Measurements from ENCODE around the gene SIT1.

SIT1 gene, protein sequence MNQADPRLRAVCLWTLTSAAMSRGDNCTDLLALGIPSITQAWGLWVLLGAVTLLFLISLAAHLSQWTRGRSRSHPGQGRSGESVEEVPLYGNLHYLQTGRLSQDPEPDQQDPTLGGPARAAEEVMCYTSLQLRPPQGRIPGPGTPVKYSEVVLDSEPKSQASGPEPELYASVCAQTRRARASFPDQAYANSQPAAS

DNA sequence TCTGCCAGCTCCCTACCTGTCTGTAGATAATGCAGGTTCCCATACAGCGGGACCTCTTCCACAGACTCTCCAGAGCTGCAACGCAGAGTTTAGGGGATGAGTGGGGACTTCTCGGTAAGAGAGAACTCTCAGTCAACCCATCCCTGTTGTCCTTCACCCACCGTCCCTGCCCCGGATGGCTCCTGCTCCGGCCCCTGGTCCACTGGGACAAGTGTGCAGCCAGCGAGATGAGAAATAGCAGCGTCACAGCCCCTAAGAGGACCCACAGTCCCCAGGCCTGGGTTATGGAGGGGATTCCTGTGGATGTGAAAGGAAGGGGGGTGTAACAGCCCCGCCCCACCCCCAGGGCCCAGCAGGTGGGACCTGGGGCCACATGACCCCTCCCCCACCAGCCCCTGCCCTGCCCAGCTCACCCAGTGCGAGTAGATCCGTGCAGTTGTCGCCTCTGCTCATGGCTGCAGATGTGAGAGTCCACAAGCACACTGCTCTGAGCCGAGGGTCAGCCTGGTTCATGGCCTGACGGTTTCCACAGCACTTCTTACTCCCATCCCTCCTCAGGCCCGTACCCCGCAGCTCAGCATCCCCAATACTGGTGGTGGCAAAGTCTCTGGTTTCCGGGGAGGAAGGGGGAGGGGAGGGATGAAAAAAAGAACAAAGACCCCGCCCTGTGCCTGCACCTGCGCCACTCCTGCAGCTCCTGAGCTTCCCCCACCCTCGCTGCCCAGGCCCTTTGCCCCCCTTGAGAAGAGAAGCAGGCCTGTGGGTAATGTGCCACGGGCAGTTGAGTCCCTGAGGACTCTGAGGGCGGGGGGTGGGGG lies at the start of gene SIT1:
Gene SIT1, minus strand, starts transcription at position 591 of the 818 bp plus-strand sequence. Its CDS starts 78 bp downstream, at position 513.
- no peak for DNase-seq

DNA sequence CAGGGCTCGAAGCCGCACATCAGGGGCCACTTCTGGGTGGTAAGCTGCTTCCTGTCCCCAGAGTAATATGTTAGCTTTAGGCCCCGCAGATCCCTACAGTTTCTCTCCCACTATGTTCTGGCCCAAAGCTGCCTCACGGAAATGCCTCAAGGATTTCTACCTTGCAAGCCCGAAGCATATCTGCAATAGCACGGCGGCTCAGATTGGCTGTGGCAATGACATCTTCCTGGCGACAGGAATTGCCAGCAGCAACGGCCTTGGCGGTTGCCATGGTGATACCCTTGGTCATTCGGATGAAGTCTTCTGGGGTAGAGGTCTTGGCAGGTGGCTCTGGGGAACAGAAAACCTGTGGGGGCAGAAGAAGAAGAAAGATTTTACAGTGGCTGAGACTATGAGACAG lies 49.3 kb upstream of the SIT1 start:
- DNase-seq = no peak

- no peak for DNase-seq
Observed at GRCh38 chr9:35698231-35698630, 47.5 kb upstream of the SIT1 start.

DNA sequence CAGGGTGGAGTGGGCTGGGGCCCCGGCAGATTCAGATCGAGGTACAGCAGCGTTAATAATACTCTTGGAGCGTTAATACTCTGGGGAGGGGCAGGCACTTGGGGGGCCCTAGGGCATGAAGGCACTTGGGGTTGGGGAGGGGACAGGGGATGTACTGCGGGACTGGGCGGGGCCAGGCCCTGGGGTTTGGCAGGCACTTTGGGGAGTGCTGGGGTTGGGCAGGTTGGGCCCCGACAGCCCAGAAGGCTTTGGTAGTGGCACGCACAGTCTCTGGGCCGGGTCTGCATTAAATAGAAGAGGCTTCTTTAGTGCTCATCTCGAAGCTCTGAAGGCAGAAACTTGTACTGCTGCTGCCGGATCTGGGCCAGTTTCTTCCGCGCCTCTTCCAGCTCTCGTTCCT lies 46.8 kb upstream of the SIT1 start:
- no peak for DNase-seq

DNA sequence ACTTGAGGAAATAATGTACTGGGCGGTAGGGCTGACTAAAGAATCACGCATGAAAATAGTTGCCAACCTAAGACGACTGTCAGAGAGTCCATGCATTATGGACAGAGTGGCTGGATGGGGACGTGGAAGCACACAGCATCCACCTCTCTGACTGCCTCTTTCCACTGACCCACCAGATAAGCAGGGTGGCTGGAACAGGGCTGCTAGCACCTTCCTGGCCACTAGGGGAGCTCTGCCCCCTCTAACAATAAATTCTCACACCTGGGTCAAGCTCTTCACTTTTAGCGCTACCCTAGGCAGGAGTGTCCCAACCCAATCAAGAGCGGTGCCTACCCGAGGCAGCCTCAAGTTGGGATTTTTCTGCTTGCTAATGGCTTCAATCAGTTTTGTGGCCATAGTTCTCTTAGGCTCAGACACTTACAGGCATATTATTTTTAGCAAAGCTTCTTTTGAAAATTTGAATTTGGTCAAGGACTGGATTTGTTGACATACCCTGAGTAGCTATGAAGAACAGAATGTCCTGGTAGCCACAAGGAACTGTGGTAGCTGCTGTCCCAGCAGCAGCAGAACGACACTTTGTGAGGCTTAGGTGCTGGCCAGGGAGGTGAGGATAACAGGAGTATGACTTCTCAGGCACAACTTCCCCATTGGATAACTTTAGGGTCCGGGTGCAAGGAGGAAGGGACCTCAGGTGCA lies 45.9 kb upstream of the SIT1 start:
- DNase-seq = no peak

- no peak for DNase-seq
Observed at GRCh38 chr9:35695943-35696401, 45.2 kb upstream of the SIT1 start.

DNA sequence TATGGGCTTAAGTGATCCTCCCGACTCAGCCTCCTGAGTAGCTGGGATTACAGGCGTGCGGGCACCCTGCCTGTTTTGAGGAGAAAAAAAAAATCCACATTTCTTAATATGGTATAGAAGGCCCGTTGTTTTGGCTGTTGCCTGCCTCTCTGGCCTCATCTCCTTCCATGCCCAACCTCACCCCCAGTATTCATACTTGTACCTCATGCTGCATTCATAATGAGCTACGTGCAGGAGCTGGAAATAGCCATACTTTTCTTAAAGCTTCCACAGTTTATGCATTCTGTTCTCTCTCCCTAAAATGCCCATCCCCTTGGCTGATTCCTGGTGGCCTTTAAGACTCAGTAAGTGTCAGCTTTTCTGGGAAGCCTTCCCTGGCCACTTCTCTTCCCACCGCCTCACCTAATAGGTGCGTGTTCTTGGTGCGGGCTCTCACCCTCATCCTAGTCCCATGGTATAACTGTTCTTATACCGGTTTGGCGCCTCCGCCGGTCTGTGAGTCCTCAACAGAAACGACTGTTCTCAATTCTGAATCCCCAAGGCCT lies 41.1 kb upstream of the SIT1 start:
- no peak for DNase-seq

- no peak for DNase-seq
Observed at GRCh38 chr9:35691334-35691650, 40.6 kb upstream of the SIT1 start.

- DNase-seq = no peak
Observed at GRCh38 chr9:35690614-35691333, 40.0 kb upstream of the SIT1 start.

DNA sequence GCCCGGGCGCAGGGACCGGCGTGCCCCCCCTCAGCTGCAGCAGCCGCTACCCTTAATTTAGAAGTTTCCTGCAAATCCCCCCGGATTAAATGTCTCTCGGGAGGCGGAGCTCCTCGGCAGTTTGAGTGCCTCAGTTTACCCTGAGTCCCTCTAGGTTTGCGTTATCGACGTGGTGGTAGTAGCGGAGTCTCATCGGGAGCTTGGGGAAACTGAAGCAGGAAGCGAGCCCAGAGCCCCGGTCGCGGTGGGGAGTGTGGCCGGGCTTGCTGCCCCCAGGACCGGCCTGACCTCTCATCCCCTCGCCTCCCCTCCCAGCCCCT lies 39.5 kb upstream of the SIT1 start:
- DNase-seq = no peak

DNA sequence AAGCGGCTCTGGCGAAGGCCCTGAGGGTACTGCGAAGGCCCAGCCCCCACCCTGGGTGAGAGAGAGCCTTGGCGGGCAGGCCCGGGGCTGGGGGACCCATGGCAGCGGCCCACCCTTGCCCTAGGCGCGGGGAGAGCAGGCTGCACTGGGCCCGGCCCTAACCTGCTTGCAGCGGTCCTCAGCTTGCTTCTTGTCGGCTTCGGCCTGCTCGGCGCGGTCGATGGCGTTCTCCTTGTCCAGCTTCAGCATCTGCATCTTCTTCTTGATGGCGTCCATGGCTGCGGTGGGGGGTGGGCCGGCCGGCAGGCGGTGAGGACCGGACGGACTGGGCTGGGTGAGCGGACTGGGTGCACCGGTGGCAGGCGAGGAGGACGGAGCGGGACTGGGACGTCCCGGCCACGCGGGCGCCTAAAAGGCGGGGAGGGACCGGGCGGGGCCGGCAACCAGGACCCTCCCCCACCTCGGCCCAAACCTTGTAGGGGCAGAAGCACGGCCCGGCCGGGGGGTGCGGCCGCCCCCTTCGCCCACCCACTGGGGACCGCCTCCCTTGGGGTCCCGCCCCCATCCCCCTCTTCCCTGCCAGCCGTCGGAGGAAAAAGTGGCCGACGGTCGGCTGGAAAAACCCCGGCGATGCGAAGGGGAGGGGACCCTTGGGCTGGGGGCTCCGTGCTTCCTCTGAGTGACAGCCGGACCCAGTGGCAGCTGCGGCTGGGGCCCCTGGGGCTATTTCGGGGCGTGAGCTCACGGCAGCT lies 39.0 kb upstream of the SIT1 start, which contains the start of gene TPM2:
Gene TPM2, minus strand, starts transcription at position 384 of the 752 bp plus-strand sequence. Its CDS starts 108 bp downstream, at position 276.
- no peak for DNase-seq

DNA sequence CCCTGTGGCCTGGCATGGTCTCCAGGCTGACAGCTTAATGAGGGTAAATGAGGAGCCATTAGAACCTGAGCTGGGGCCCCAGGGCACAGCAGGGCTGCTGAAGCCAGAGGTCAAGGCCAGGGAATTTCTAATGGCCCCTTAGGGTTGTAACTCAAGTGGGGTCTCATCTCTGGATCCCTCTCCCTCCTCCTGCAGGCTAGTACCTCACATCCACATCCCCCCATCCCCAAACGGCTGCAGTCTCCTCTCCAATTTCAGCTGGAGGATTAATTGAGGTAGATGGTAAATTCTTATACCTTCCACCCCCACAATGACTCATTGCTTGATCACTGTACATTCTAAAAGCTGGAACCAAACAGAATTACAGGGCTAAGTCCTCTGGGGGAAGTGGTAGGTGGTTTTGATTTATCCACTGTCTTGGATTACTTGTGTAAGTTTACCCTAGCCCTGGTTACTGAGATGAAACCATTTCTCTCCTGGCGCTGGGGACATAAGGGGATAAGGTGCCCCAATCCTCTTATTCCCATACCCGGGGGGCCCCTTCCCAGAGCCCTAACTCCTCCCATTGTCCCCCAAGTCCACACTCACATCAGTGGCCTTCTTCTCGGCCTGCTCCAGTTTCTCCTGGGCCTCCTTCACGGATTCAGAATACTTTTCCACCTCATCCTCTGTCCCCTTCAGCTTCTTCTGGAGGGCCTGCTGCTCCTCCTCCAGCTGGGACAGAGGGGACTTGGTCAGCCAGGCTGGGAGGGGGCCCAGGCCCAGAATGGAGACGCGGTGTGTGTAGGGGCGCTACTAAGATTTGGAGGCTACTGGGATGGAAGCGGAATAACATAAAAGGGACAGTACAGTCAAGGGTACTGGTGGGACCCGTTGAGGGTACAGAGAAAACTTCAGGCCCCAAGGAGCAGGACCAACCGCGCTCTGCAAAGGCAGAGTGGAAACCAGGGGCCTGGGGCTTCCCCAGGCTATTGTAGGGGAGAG lies 38.1 kb upstream of the SIT1 start:
- no peak for DNase-seq

- DNase-seq = no peak
Observed at GRCh38 chr9:35687972-35688557, 37.3 kb upstream of the SIT1 start.

DNA sequence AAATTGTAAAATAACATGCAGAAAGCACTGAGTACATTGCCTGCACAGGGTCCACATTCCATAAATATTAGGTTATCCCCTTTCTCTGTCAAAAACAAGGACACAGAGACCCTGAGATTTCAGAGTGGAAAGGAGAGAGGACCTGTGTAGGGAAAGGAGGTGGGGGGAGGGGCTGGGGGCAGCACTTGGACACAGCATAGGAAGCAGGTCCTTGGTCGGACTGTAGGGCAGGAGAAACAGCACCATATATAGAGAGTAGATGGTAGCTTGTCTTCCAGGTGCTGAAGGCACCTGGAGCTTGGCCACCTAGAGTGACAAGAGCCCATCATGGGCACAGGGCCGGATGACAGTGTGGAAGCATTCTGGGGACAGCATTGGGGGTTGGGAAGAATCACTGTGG lies 36.6 kb upstream of the SIT1 start:
- no peak for DNase-seq

- no peak for DNase-seq
Observed at GRCh38 chr9:35686222-35687203, 35.8 kb upstream of the SIT1 start.

DNA sequence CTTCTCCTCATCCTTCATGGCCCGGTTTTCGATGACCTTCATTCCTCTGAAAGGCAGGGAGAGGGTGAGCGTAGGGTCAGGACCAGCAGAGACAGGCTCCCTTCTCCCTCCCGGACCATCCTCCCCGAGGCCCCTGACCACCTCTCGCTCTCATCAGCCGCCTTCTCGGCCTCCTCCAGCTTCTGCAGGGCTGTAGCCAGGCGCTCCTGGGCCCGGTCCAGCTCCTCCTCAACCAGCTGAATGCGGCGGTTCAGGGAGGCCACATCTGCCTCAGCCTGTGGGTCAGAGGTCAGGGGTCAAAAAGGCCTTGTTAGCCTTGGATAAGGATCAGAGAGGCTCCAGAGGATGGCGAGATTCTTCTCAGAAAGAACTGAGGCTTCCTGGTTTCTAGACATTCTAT lies 34.8 kb upstream of the SIT1 start:
- DNase-seq = no peak

GRCh38 chr9:35684921-35685320 lies 34.2 kb upstream of the SIT1 start:
- DNase-seq = no peak

DNA sequence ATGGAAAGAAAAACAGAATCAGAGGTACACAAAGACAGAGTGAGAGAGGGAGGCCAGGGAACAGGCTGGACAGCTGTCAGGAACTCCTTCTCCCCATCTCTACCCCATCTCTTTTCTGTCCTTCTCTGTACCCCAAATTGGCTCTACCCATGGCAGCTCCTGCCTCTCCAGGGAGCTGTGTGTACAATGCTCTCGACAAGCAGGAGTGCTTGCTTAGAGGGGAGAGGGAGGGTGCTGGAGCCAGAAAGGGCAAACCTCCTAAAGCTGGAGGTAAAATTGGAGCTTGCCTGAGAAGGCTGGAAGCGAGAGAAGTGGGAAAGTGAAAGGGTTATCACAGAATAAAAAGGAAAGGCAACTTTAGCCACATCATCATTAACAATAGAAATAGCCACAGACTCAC lies 32.6 kb upstream of the SIT1 start:
- no peak for DNase-seq
